HG02943 (cell line): Measurements from ENCODE around the gene IRAK4.
"Not testable (repeated sequence)": the region's sequence is repeated elsewhere in the genome, so short reads cannot be mapped to it uniquely, and the experiment has no call there.

Experiments used
- ATAC-seq: cut with Tn5 transposase; IDR thresholded peaks from one replicate; pipeline ENCODE4 v1.9.1; 2021; ENCODE audit warnings: mild to moderate bottlenecking, low read depth, moderate library complexity; ENCODE audit not compliant: unreplicated experiment

Gene IRAK4

GRCh38 chr12:43758728-43759563, at the start of gene IRAK4, which contains the start of gene PUS7L:
TSS of gene IRAK4 (plus strand) at chr12:43758951. CDS start at chr12:43768112, 9,161 bp downstream.
TSS of gene PUS7L (minus strand) at chr12:43758790. CDS start at chr12:43755245, 3,545 bp downstream.
- ATAC-seq = peak; percentile 97

DNA sequence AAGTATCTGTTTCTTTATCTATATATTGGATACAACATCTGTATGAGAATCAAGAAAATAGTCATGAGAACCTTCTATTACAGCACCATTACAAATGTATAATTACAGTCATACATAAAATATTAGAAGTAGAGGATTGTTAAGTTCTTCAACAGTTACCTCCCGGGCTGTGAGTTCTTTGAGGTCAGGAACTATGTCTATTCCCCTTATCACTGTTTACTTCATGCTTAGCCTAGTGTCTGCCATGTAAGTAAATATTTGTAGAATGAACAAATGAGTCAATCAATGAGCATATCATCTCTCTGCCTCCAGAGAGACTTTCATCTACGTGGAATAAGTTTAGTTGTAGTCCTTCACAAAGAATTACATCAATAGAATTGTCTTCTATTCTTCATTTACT, 47.4 kb upstream of the IRAK4 start:
- ATAC-seq = no peak

- ATAC-seq = no peak
These were observed 36.1 kb upstream of the IRAK4 start for GRCh38 chr12:43722621-43723020.

DNA sequence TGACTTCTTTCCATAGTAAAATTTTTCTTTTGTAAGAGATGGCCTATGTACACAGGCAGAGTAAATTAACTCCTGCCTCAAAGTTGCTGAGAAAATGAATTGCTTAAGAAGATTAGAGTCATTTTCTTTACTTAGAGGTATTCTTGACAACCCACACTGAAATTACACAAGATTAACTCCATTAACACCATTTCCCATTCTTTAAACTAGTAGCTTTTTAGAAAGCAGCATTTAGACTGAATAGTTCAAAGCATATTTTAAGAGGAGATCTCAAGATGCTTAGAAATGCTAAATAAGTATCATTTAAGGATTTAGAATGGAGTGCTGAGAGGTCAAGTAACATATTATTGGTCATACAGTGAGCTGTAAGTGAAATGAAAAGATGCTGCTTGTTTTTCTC, 35.6 kb upstream of the IRAK4 start:
- no peak for ATAC-seq

DNA sequence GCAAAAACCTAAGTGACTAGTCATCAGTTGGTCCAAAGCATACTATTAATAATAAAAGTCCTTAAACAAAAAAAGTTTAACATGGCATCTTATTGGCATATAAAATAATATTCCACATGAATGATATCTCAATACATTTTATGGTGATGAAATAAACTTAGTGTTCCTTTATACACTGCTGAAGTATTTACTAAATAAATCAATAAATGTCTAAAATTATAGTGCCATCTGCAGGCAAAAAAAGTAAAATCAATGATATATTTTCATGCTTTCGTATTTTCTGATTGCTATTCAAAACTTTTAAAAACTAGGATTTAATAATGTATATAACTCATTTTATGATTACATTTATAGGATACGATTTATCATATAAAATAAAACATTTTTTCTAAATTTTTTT, 30.6 kb upstream of the IRAK4 start:
- no peak for ATAC-seq

GRCh38 chr12:43728698-43729097, 30.1 kb upstream of the IRAK4 start:
- no peak for ATAC-seq

GRCh38 chr12:43730283-43730682, 28.5 kb upstream of the IRAK4 start:
- no peak for ATAC-seq

GRCh38 chr12:43733687-43734086, 25.1 kb upstream of the IRAK4 start:
- no peak for ATAC-seq

DNA sequence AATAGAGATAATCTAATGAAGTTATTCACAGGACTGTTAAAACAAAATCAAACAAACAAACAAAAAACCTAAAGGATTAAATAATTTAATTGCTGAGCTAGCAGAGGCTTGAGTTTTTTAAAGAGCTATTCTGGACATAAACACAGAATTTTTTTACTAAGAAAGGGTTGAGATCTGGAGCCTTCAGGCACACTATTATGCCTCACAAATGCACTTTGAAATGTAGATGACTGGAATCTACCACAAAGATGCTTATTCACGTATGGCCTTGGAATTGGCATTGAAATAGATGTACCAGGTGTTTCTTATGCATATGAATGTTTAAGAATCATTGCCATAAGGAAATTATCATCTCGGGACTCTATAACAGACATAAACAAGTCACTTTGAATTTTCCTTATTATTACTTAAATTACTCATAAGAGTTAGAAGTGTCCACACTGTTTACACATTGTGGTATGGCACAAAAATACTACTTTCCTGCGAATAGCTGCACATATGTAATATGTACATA, 21.8 kb upstream of the IRAK4 start:
- no peak for ATAC-seq

DNA sequence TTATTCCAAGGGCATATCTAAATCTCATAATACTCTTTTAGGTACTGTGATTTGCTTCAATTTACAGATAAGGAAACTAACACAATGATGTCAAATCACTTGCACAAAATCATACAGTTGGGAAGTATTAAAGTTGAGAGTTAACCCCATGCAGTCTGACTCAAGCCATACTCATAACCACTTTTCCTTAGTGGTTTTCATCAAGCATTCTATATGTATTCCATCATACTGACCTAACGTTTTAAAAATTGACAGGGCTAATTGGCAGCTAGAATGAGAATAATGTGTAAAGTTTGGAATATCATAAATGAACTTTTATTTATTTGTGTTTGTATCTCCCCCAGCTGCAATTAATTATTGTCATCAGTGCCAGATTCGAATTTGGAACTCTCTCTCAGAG, 21.1 kb upstream of the IRAK4 start:
- no peak for ATAC-seq

- ATAC-seq = no peak
These were observed 18.1 kb upstream of the IRAK4 start for GRCh38 chr12:43740511-43741100.

DNA sequence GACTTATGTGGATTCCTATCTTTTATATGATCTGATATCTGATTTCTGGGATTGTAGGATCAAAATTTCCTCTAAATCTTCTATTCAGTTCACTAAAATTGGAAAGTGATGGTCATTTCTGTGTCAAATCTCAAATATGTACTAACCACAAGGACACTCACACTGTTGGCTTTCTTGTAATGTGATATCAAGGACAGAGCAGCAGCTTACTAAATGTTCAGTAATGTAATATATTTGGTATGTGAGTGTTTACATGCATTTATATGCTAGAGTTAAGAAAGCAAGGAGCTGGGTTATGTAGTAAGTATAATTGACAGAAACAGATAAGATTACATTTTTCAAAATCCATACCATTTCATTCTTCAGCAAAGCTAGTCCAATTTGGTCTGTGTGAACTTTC, 16.6 kb upstream of the IRAK4 start:
- no peak for ATAC-seq

- ATAC-seq = no peak
These were observed 13.9 kb upstream of the IRAK4 start for GRCh38 chr12:43744826-43745225.

GRCh38 chr12:43749016-43749415, 9.7 kb upstream of the IRAK4 start:
- no peak for ATAC-seq

DNA sequence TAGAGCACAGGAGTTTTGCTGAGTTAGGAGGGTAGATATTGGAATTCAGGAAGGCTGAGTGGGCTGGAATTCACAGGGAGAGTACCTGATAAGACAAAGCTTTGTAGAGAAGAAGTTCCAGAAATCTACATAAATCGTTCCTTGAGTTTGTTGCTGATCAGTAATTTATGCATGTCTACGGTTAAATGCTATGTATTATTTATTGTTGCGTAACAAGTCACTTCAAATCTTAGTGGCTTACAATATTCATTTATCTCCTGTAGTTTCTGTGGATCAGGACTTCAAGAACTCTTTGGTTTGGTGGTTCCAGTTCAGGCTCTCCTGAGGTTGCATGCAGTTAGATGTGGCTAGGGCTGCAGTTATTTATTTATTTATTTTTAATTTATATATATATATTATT, 7.9 kb upstream of the IRAK4 start:
- ATAC-seq = no peak

DNA sequence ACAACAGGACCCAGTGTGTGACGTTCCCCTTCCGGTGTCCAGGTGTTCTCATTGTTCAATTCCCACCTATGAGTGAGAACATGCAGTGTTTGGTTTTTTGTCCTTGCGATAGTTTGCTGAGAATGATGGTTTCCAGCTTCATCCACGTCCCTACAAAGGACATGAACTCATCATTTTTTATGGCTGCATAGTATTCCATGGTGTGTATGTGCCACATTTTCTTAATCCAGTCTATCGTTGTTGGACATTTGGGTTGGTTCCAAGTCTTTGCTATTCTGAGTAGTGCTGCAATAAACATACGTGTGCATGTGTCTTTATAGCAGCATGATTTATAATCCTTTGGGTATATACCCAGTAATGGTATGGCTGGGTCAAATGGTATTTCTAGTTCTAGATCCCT, 7.4 kb upstream of the IRAK4 start:
- not testable (repeated sequence) for ATAC-seq

DNA sequence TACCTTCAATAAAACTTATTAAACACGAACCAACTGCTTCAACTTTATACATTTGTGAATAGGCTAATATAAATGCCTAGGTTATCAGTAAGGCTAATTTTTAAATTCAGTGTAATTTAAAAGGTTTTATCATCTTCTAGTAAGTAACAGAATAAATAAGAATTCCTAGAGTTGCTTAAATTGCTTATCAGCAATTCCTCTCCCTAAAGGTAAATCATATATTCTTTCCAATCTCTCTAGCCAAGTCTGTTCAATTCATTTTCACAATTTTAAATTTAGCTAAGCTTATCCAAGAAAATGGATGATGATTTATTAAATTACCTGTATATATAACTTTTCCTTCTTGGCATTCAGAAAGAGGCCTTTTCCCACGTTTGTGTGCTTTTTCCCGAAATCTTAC, 4.7 kb upstream of the IRAK4 start:
- ATAC-seq = no peak

GRCh38 chr12:43758247-43758727, 464 bp upstream of the IRAK4 start:
- peak; percentile 22 for ATAC-seq

- no peak for ATAC-seq
These were observed 1.6 kb downstream of the IRAK4 start for GRCh38 chr12:43760396-43760795.

DNA sequence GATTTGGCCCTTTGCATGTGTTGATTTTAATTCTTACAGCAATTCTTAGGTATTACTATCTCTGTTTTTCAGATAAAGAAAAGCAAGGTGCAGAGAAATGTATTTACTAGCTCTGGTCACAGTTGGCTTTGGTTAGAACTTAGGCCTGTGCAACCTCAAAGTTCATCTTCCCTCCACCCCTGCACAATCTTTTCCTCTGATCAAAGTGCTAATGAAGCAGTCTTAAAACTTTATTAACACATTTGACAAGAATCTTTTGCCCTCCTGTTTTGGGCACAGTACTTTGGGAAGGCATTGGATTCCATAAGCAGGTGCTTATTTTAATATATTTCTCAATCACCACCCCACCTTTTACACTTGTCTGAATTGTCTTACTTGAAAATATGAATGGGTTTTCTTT, 2.7 kb downstream of the IRAK4 start:
- ATAC-seq = no peak

DNA sequence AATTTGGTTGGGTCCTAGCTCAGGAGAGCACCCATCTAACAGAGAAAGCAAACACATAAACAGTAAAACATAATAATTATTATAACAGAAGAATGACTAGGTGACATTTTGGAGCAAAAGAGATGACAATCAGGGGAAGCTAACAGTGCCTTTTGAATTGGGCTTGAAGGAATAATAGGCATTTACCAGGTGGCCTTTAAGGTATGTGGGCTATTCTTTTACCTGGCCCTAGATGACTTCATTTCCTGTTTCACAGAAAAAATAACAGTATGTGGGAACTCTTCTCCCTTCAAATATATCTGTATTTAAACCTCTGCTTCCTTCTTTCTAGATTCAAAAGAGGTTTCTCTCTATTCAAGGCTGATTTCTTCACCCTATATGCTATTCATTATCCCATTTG, 3.8 kb downstream of the IRAK4 start:
- ATAC-seq = no peak

GRCh38 chr12:43763769-43764168, 5.0 kb downstream of the IRAK4 start:
- ATAC-seq = no peak
